DND-41 (cell line): ENCODE results near the gene KMT5C.

Experiments used
- CTCF ChIP-seq: IDR thresholded peaks from 2 replicates; pipeline ENCODE4 v1.5.1; 2012; ENCODE audit warnings: borderline replicate concordance, low read length, moderate library complexity, mild to moderate bottlenecking; ENCODE audit not compliant: poor library complexity, severe bottlenecking; ENCODE audit errors: extremely low read depth
- EZH2 ChIP-seq: IDR thresholded peaks from 3 replicates; pipeline ENCODE4 v1.6.1; 2012; ENCODE audit warnings: borderline replicate concordance, low read depth, mild to moderate bottlenecking, moderate library complexity, low read length, inconsistent platforms; ENCODE audit not compliant: severe bottlenecking

GRCh38 chr19:55370305-55370988, 30.8 kb downstream of the KMT5C start, which contains the start of gene IL11:
- TF ChIP-seq CTCF (no peak), EZH2 (no peak)
